IMR-90 (cell line): ENCODE data around the gene LSM6. TPM values are rescaled to one million over a fixed set of nuclear protein-coding genes. Genes with fewer than 3 reads are reported as not detected.

Experiments
- ATAC-seq: fragments of 200-7000 bp; cut with Tn5 transposase; 2 replicates; pipeline ENCODE4 v1.9.1; 2020; ENCODE audit warnings: low read depth, mild to moderate bottlenecking, moderate library complexity
- BruUV-seq: library from RNA; stranded (reverse); fragments of 400-500 nt; replicated peaks from 2 replicates; lab custom pipeline; 2021; lab: Mats Ljungman, UMichigan
- CTCF ChIA-PET: fragments of 300-600 bp; formaldehyde crosslinking; extraction: SDS; loops from one replicate; lab custom pipeline; 2021; ENCODE audit warnings: antibody characterized with exemption; lab: Yijun Ruan, JAX
- POLR2A ChIA-PET: fragments of 300-600 bp; sonication (Branson Sonifier 250); formaldehyde crosslinking; loops from one replicate; lab custom pipeline; 2022; ENCODE audit warnings: antibody characterized with exemption; ENCODE audit not compliant: unreplicated experiment; lab: Charles Lee
- DNase-seq: peaks from one replicate; pipeline ENCODE4 v3.0.0; 2013
- H2AFZ ChIP-seq: replicated peaks from 2 replicates; pipeline ENCODE3; 2013; ENCODE audit warnings: low read length, mild to moderate bottlenecking; ENCODE audit not compliant: poor library complexity
- H2AK5ac ChIP-seq: 2 replicates; pipeline ENCODE4 v1.6.1; 2013; ENCODE audit warnings: low read depth, low read length, inconsistent platforms
- H2AK9ac ChIP-seq: replicated peaks from 2 replicates; pipeline ENCODE3; 2013; ENCODE audit warnings: mild to moderate bottlenecking, low read depth, low read length, moderate library complexity; ENCODE audit not compliant: poor library complexity
- H2BK120ac ChIP-seq: 2 replicates; pipeline ENCODE4 v1.6.1; 2013; ENCODE audit warnings: low read depth, low read length, inconsistent platforms
- H2BK15ac ChIP-seq: 3 replicates; pipeline ENCODE4 v1.6.1; 2013; ENCODE audit warnings: low read depth, low read length, inconsistent platforms
- H2BK20ac ChIP-seq: 2 replicates; pipeline ENCODE4 v1.6.1; 2013; ENCODE audit warnings: low read depth, mild to moderate bottlenecking, inconsistent platforms, low read length, moderate library complexity
- H2BK5ac ChIP-seq: 2 replicates; pipeline ENCODE4 v1.6.1; 2013; ENCODE audit warnings: mild to moderate bottlenecking, low read depth, low read length, inconsistent platforms; ENCODE audit not compliant: poor library complexity, severe bottlenecking
- H3K14ac ChIP-seq: replicated peaks from 2 replicates; pipeline ENCODE4 v1.6.1; 2013; ENCODE audit warnings: low read depth, low read length, inconsistent platforms
- H3K18ac ChIP-seq: 2 replicates; pipeline ENCODE4 v1.6.1; 2013; ENCODE audit warnings: low read depth, low read length, control low read depth
- H3K23ac ChIP-seq: 2 replicates; pipeline ENCODE4 v1.6.1; 2013; ENCODE audit warnings: low read depth, low read length, inconsistent platforms
- H3K27ac ChIP-seq: 2 replicates; pipeline ENCODE4 v1.5.1; 2013; ENCODE audit warnings: mild to moderate bottlenecking, control low read depth, low read length; ENCODE audit not compliant: insufficient read depth
- H3K27me3 ChIP-seq: 2 replicates; pipeline ENCODE4 v1.6.1; 2013; ENCODE audit warnings: low read length; ENCODE audit not compliant: control insufficient read depth, insufficient read depth
- H3K36me3 ChIP-seq: 2 replicates; pipeline ENCODE4 v1.6.1; 2013; ENCODE audit warnings: low read length, mixed read lengths; ENCODE audit not compliant: control insufficient read depth, insufficient read depth
- H3K4ac ChIP-seq: 2 replicates; pipeline ENCODE4 v1.6.1; 2013; ENCODE audit warnings: low read depth, low read length, inconsistent platforms
- H3K4me1 ChIP-seq: 2 replicates; pipeline ENCODE4 v1.6.1; 2013; ENCODE audit warnings: low read length, mixed read lengths; ENCODE audit not compliant: control insufficient read depth, insufficient read depth
- H3K4me2 ChIP-seq: 2 replicates; pipeline ENCODE4 v1.6.1; 2013; ENCODE audit warnings: low read depth, mild to moderate bottlenecking, control low read depth, low read length, moderate library complexity
- H3K4me3 ChIP-seq: 2 replicates; pipeline ENCODE4 v1.5.1; 2013; ENCODE audit warnings: low read depth, mild to moderate bottlenecking, control low read depth, low read length, moderate library complexity; ENCODE audit not compliant: insufficient read depth
- H3K56ac ChIP-seq: 2 replicates; pipeline ENCODE4 v1.6.1; 2013; ENCODE audit warnings: low read length, inconsistent platforms; ENCODE audit not compliant: insufficient read depth; ENCODE audit errors: extremely low read depth
- H3K79me1 ChIP-seq, 2 experiments: 2 replicates each; pipeline ENCODE4 v1.6.1; 2013; ENCODE audit warnings: low read length in 2 of 2, inconsistent platforms in 1 of 2, low read depth in 1 of 2
- H3K9ac ChIP-seq: 2 replicates; pipeline ENCODE4 v1.6.1; 2013; ENCODE audit warnings: low read depth, low read length, control low read depth
- H3K9me1 ChIP-seq: 2 replicates; pipeline ENCODE4 v1.6.1; 2013; ENCODE audit warnings: low read length, inconsistent platforms; ENCODE audit not compliant: insufficient read depth
- H3K9me3 ChIP-seq: 2 replicates; pipeline ENCODE4 v1.6.1; 2013; ENCODE audit warnings: low read length; ENCODE audit not compliant: control insufficient read depth, insufficient read depth
- H4K20me1 ChIP-seq: 2 replicates; pipeline ENCODE4 v1.6.1; 2013; ENCODE audit warnings: low read length, inconsistent platforms; ENCODE audit not compliant: insufficient read depth
- H4K5ac ChIP-seq: 2 replicates; pipeline ENCODE4 v1.6.1; 2013; ENCODE audit warnings: mild to moderate bottlenecking, low read depth, low read length, control low read depth
- H4K8ac ChIP-seq, 2 experiments: 2 replicates each; pipeline ENCODE4 v1.6.1; 2013; ENCODE audit warnings: low read depth in 2 of 2, low read length in 2 of 2, control low read depth in 1 of 2, inconsistent platforms in 1 of 2
- H4K91ac ChIP-seq: 2 replicates; pipeline ENCODE4 v1.6.1; 2013; ENCODE audit warnings: low read depth, low read length, inconsistent platforms; ENCODE audit not compliant: insufficient read depth
- CHD1 ChIP-seq: IDR thresholded peaks from 2 replicates; pipeline ENCODE4 v1.6.1; 2012; ENCODE audit warnings: low read depth, low read length, improper control_type of control experiment
- RAD21 ChIP-seq: IDR thresholded peaks from 2 replicates; pipeline ENCODE4 v1.6.1; 2012; ENCODE audit warnings: low read length, improper control_type of control experiment
- WGBS, 2 experiments: methylation state at CpG; one replicate each; pipeline versions ENCODE4 v1.1.5 to v1.1.7; 2013; ENCODE audit warnings: missing lambda C conversion rate in 2 of 2; ENCODE audit not compliant: insufficient read length in 1 of 2; ENCODE audit errors: extremely low coverage in 2 of 2; 5-methylcytosine and 5-hydroxymethylcytosine counted together
- dilution Hi-C: fragments of 300-500 bp; cut with HindIII; formaldehyde crosslinking; loops from one replicate; pipeline ENCODE4 v1.14.3; 2018; ENCODE audit warnings: low sequenced_read_pairs; ENCODE audit not compliant: unreplicated experiment
- in situ Hi-C: fragments of 300-500 bp; cut with MboI; formaldehyde crosslinking; loops from 3 replicates; pipeline ENCODE4 v1.14.3; 2019; ENCODE audit warnings: low sequenced_read_pairs, inconsistent platforms, mixed read lengths
- intact Hi-C: fragments of 100-400 bp; cut with micrococcal nuclease; formaldehyde crosslinking; loops from 2 replicates; pipeline ENCODE4 v1.10.0; 2022
- polyA plus RNA-seq, 3 experiments: library from polyadenylated mRNA; depleted of rRNA; stranded (reverse); fragments of >200 nt; gene quantifications; 2 replicates each; pipeline ENCODE4 v1.2.3, GENCODE V29; 2012; ENCODE audit warnings: low replicate concordance in 1 of 3
- total RNA-seq: library from RNA; depleted of rRNA; stranded (reverse); fragments of >200 nt; gene quantifications from 2 replicates; pipeline ENCODE4 v1.2.3, GENCODE V29; 2012

The LSM6 gene
- total and polyA plus RNA-seq, 2 of the 4 experiments (the other 2 are of a cell fraction) = 13.4 to 17.4 TPM

DNA sequence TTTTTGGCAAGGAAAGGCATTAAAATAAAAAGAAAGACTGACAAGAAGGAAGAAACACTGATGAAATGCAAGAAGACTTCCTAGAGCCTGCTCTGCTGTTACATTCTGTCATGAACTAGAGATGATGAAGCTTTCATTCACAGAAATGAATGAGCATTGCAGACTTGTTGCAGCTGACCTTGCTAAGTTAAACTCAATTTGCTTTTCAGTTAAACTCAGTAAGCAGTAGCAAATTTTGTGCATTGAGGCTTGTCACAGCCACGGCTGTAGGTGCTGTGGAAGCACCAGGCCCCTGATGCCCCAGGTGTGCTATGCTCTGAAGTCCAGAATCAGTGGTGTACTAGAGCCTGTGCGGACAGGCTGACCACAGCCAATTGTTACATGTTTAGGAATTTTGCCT is 39.6 kb upstream of the LSM6 start:
- Histone ChIP-seq H3K79me1 (no peaks in the 10 kb centered on the region), H3K27me3 (peaks cover 10% of the 10 kb centered on the region), H2BK15ac (no peak overlapping the region), H3K23ac (no peak overlapping the region), H3K36me3 (no peaks in the 10 kb centered on the region), H2AFZ (no peak overlapping the region), H2BK120ac (no peak overlapping the region), H4K8ac (no peak overlapping the region), H2BK20ac (no peak overlapping the region), H4K91ac (no peak overlapping the region), H3K4me2 (no peak overlapping the region), H3K56ac (no peak overlapping the region), H3K4ac (no peak overlapping the region), H3K27ac (no peak overlapping the region), H2BK5ac (no peak overlapping the region), H4K20me1 (no peaks in the 10 kb centered on the region), H3K9me3 (no peaks in the 10 kb centered on the region), H2AK5ac (no peak overlapping the region), H2AK9ac (no peak overlapping the region), H3K4me3 (no peak overlapping the region), H3K18ac (no peak overlapping the region), H3K9ac (no peak overlapping the region), H4K5ac (no peak overlapping the region), H3K14ac (no peak overlapping the region), H3K9me1 (no peaks in the 10 kb centered on the region), H3K4me1 (no peaks in the 10 kb centered on the region)
- no peak for TF ChIP-seq RAD21
- no peak for TF ChIP-seq CHD1
- WGBS, 2 experiments = 38% methylated on average over 1 of the region's 2 CpGs; no CpG with 5 or more reads in 1 of the 2 experiments
- in situ Hi-C loops (no loop called here), dilution Hi-C loops (no loop called here), intact Hi-C loops (no loop called here)
- CTCF ChIA-PET = interaction anchor here (1.9 kb wide), 1 partner anchor 12 kb away, joined by 4 read pairs; no protein-coding TSS in a partner anchor
- POLR2A ChIA-PET = interaction anchor here (0.5 kb wide), 1 partner anchor 199 kb away, joined by 3 read pairs; no protein-coding TSS in a partner anchor
- no TSS peak for BruUV-seq
- ATAC-seq (no peak), DNase-seq (no peak)
